Activated CD4-positive, alpha-beta T cell treated with anti-CD3 and anti-CD28 coated beads, Interleukin-2, Interleukin-6, amounts not matched to agents 100 ng/mL and 50 ng/mL, durations not matched to agents 16 hours and 8 hours (primary cell): ENCODE measurements around the gene NCAM1.

Experiments used
- DNase-seq: peaks from one replicate; pipeline ENCODE4 v3.0.0-alpha.2; 2020

Gene NCAM1

DNA sequence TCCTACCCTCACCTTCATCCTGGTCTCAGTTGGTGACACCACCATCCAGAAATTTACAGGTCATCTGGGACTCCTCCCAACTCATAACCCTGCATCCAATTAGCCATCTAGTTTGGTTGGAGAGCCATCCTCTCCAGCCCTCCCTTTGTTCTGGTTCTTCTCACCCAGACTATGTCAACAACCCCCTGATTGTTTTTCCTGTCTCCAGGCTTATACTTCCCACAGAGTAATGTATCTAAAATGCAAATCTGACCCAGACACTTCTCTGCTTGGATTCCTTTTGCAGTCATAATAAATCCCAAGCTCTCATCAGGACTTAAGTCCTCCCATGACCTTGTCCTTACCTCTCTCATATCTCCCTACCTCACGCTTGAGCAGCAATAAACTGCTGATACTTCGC lies 356.1 kb downstream of the NCAM1 start:
- no peak for DNase-seq

DNA sequence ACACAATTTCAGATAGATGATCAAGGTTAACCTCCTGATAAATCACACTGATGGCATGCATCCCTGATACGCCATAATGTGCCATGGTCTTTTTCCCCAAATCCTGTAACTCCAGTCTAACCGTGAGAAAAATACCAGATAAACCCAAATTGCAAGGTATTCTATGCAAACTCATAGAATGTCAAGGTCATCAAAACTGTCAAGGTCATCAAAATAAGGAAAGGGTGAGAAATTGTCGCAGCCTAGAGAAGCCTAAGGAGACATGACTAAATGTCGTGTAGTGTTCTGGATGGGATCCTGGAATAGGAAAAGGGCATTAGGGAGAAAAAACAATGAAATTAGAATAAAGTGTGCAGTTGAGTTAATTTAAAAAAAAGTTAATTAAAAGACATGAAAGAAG lies 357.9 kb downstream of the NCAM1 start:
- no peak for DNase-seq

DNA sequence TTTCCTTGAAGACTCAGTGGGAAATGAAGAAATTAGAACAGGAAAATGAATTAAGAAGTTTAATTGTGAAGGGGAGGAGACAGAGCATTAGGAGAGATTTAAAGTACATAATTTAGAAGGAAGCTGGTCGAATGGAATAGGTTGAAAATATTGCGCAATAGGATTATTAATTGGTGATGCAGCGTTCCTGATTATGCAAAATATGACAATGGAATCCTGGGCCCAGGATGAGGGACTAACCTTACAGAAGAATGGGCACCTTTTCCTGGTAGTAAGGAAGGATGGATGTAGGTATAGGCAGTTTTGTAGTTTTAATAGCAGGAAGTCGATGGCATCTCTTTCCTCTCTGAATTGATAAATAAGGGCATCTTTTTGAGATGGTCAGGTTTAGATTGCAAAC lies 360.9 kb downstream of the NCAM1 start:
- no peak for DNase-seq

DNA sequence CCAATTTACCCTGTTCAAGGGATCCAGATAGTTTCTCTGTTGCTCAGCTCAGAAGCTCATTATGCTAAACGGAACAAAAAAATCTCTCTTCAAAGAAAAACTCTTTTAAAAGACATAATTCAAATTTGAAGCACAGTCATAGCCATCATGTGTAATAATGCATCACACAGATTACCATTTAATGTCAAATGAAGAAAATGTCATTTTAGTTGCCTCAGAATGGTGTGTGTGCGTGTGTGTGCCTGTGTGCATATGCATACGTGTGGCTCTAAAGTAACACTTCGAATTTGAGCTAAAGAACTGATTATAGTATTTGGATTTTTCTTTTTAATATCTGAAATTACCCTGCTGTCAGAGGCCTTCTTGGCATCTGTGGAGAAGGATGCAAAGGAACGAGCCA lies 363.0 kb downstream of the NCAM1 start:
- no peak for DNase-seq
